GM19372 (cell line): ENCODE data around the gene MEIKIN.

Source experiments
- ATAC-seq: cut with Tn5 transposase; IDR thresholded peaks from one replicate; pipeline ENCODE4 v1.9.1; 2021; ENCODE audit warnings: mild to moderate bottlenecking, low read depth, moderate library complexity; ENCODE audit not compliant: unreplicated experiment

MEIKIN gene

GRCh38 chr5:131774652-131775367 is 170.7 kb downstream of the MEIKIN start:
- no peak for ATAC-seq

- ATAC-seq: no peak
These were observed 171.7 kb downstream of the MEIKIN start for GRCh38 chr5:131773805-131774204.

GRCh38 chr5:131771692-131772091 is 173.8 kb downstream of the MEIKIN start:
- ATAC-seq: no peak

GRCh38 chr5:131769961-131770360 is 175.5 kb downstream of the MEIKIN start:
- no peak for ATAC-seq

GRCh38 chr5:131769336-131769735 is 176.1 kb downstream of the MEIKIN start:
- ATAC-seq: no peak

DNA sequence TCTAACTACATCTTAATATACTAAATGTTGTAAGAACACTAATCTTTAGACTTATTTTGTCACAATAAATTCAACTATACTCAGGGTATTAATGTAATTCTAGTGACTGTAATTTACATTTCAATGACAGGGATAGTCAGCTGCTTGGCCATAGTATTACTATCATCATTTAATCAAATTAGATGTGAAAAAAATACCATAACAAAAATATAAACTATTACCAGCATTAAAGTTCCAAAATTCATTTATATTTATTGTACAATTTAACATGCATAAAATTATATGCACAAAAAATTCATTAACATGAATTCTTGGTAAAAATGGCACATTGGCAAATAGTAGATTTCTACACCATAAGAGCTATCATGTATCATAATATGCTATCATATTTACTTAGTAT is 177.6 kb downstream of the MEIKIN start:
- ATAC-seq: no peak

DNA sequence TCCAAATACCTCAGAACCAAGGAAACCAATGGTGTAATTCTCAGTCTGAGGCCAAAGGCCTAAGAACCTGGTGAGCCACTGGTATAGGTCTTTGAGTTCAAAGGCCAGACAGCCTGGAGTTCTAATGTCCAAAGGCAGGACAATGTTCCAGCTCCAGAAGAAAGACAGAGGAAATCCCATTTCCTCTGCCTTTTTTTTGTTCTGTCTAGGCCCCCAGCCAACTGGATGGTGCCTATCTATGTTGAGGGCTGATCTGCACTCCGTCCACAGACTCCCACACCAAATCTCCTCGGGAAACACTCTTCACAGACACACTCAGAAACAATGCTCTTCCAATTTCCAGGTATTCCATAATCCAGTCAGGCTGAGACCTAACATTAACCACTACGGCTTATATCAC is 178.8 kb downstream of the MEIKIN start:
- ATAC-seq: no peak

DNA sequence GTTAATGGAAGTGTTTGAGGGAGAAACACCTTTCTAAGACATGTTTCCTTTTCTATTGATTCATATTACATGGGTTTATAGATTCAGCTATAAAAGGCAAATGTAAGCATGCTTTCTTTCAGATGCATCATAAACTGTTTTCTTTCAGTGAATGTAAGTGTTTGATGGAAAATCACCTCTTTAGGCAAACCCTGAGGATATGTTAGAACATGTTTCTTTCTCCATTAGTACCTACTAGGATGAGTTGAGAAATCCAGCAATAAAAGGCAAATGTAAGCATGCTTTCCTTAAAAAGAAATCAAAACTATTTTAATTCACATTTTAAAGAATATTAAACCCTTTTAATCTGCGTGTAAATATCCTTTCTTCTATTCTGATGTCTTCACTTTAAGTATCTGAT is 180.2 kb downstream of the MEIKIN start:
- no peak for ATAC-seq

- ATAC-seq: no peak
These were observed 181.5 kb downstream of the MEIKIN start for GRCh38 chr5:131763968-131764367.

DNA sequence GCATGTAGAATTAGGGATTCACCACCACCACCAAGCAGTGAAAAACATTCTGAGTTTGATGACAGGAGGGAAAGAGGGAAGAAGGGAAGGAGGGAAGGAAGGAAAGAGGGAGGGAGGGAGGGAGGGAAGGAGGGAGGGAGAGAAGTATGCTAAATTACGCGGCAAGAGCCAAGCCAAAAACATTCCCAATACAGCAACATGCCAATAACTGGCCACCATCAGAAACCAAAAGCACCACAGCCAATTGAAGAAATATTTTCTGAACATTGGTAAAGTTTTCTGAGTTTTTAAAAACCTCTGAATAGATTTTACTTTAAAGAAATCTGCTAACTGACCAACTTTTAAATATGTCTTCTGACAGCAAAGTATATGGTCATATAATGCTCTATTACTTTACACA is 184.7 kb downstream of the MEIKIN start:
- ATAC-seq: no peak

DNA sequence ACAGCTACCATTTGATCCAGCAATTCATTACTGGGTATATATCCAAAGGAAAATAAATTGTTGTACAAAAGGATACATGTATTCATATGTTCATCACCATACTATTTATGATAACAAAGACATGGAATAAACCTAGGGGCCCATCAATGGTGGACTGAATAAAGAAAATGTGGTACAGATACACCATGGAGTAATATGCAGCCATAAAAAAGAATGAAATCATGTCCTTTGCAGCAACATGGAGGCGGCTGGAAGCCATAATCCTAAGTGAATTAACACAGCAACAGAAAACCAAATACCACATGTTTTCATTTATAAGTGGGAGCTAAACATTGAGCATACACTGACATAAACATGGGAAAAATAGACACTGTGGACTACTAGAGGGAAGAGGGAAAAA is 185.8 kb downstream of the MEIKIN start:
- ATAC-seq: no peak

DNA sequence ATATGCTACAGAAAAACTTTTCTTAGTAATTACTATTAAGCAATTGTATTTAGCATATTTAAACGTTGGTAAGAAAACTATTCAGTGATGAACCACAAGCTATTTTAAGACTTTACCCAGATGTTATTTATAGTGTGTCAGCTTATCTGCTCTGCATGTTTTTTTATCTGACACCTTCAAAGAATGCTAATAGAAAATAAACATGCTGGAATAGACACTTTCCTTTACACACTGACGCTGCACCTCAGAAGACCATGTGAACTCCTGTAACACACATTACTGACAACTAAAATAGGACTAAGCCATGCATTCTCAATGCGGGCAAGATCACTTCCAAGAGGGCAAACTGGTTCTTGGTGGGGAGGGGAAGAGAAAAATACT is 187.0 kb downstream of the MEIKIN start:
- ATAC-seq: no peak

DNA sequence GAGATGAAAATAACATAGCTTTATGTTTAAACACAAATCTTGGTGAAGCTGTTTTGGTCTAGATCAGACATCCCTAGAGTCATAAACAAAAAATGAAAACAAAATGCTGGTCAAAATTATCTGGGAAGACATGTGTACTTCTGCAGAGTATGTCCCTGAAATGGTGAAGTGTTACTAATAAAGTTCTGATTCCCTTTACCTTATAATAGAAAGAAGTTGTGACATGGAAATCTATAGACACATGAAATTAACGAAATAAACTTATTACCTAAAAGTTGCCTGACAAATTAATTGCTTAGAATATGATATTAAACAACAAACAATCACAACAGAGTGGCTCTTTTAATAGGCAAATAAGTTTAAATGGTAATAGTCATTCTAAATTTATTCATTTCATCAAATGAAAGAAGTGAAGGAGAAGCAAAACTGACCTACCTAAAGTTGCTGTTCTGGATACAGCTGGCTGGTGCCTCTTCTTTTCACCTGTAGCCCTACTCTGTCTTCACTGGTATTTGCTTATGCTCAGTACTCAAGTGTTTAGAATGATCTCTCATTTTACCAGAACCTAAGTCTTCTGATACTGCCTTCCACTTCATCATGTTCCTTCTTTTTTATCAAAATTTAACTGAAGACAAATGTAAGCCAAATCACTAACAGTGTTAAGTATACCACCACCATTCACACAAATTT is 187.5 kb downstream of the MEIKIN start:
- no peak for ATAC-seq
